Ovary (tissue), 9 donors: Measurements from ENCODE around the gene KCTD16. TPM values are rescaled to one million over a fixed set of nuclear protein-coding genes. Genes with fewer than 3 reads are reported as not detected.

Experiments used
- DNase-seq, 5 donors: peaks; one replicate each; pipeline ENCODE4 v3.0.0-alpha.2; 2019 to 2020
- H3K27ac ChIP-seq, 2 donors: fragments of 200-600 bp; one replicate each; pipeline versions ENCODE4 v1.5.1 to v1.8.0; 2019 to 2022
- H3K27me3 ChIP-seq: fragments of 200-600 bp; one replicate; pipeline ENCODE4 v1.8.0; 2022
- H3K36me3 ChIP-seq: fragments of 200-600 bp; sonication (generic); one replicate; pipeline ENCODE4 v1.5.1; 2019
- H3K4me1 ChIP-seq: one replicate; pipeline ENCODE4 v1.8.1; 2013; ENCODE audit warnings: mild to moderate bottlenecking, moderate library complexity; ENCODE audit not compliant: insufficient read depth
- H3K4me3 ChIP-seq: fragments of 200-600 bp; sonication (generic); one replicate; pipeline ENCODE4 v1.5.1; 2017
- H3K9me3 ChIP-seq, 2 donors: fragments of 200-600 bp in 1 of 2; sonication (generic) in 1 of 2; one replicate each; pipeline versions ENCODE4 v1.5.1 to v1.8.1; 2013 to 2019; ENCODE audit warnings: mild to moderate bottlenecking in 1 of 2, moderate library complexity in 1 of 2
- EP300 ChIP-seq: sonication (generic); formaldehyde crosslinking; IDR thresholded peaks from one replicate; pipeline ENCODE4 v1.6.1; 2017; ENCODE audit warnings: antibody characterized with exemption
- POLR2A ChIP-seq: fragments of 450-650 bp; IDR thresholded peaks from one replicate; pipeline ENCODE4 v1.6.1; 2017; ENCODE audit warnings: antibody characterized with exemption, mild to moderate bottlenecking, moderate library complexity
- WGBS, 3 donors: extraction: QIAGEN DNeasy Blood & Tissue Kit in 1 of 3; methylation state at CpG; one replicate each; pipeline versions ENCODE4 v1.1.5 to v1.1.7; 2013 to 2017; 5-methylcytosine and 5-hydroxymethylcytosine counted together
- intact Hi-C, 4 donors: fragments of 100-400 bp; cut with DNase I; formaldehyde crosslinking; loops; one replicate each; pipeline versions ENCODE4 v1.11.0 to v1.15.1; 2022 to 2023
- polyA plus RNA-seq, 2 donors: library from polyadenylated mRNA; stranded (reverse); fragments of 200-250 nt in 1 of 2; fragments of 350-450 nt in 1 of 2; fragmentation: Illumina TruSeq in 1 of 2; extraction: RNeasy Lipid Tissue Mini Kit (QIAGEN cat#74804) in 1 of 2; gene quantifications; one replicate each; pipeline ENCODE4 v1.2.3, GENCODE V29; 2013 to 2014
- total RNA-seq, 7 donors: library from RNA; depleted of rRNA in 2 of 7; stranded (reverse); fragments of >200 nt in 2 of 7; fragmentation: NEBNext Ultra II Directional in 3 of 7; extraction: Animal tissue kit (Norgen Biotek cat#: 25700) in 3 of 7; gene quantifications; one replicate each; pipeline versions ENCODE4 v1.1.0 to v1.2.4, GENCODE V29; 2016 to 2023
- TF ChIP-seq, protein P1 (sequence below), 3 donors: fragments of 450-650 bp in 2 of 3; fragments of 200-600 bp in 1 of 3; IDR thresholded peaks; one replicate each; pipeline versions ENCODE4 v1.5.1 to v1.8.0; 2016 to 2022; ENCODE audit warnings: antibody characterized with exemption in 3 of 3, mild to moderate bottlenecking in 1 of 3
- donor health status: DM: no; HTN: no; CAD: no; lungs with moderate emphysema.
- donor health status: DM: no; HTN: no; CAD: no.
- donor health status: Bipolar disorder and iron deficiency.
- donor health status: DM: yes; HTN: yes; CAD: no.
- donor health status: DM: no; HTN: no; CAD: no.
- donor health status: DM: yes; HTN: yes; CAD: no.

Gene KCTD16
- total and polyA plus RNA-seq, 9 donors = under 0.01 to 0.46 (median 0.13) TPM; not detected in 1

DNA sequence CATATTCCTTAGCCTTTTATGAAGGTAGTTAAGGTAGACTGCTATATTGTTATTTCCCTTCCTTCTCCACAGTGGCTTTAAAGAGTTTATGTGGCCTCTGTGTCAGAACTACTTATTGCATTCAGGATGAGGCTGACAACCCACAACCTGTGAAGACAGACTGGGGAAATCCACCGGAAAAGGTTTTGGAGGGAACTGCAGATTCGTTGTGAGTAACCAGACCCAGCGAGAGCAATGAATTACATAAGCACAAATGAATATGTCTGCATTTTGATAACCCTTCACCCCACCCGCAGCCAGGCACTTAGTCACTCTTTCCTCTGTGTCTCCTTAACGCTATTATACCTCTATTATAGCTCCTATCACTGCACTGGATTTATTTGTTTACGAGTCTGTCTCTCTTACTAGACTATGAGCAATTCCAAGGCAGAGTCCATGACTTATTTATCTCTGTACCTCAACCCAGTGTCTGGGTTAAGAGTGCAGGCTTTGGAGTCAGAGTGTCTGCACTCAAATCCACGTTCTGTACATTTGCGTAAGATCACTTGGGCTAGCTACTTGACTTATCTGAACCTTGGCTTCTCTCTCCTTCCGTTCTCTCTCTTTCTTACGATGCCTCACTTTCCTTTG is 19.2 kb downstream of the KCTD16 start:
- no peak overlapping the region for H3K27ac ChIP-seq
- intact Hi-C loops = no loop called here
- H3K27me3 ChIP-seq = no peaks in the 10 kb centered on the region
- H3K9me3 ChIP-seq = no peaks in the 10 kb centered on the region
- no peak for DNase-seq
- H3K4me3 ChIP-seq = no peak overlapping the region
- no peaks in the 10 kb centered on the region for H3K4me1 ChIP-seq
- TF ChIP-seq EP300 (no peak), POLR2A (no peak)
- TF ChIP-seq, protein P1, sequence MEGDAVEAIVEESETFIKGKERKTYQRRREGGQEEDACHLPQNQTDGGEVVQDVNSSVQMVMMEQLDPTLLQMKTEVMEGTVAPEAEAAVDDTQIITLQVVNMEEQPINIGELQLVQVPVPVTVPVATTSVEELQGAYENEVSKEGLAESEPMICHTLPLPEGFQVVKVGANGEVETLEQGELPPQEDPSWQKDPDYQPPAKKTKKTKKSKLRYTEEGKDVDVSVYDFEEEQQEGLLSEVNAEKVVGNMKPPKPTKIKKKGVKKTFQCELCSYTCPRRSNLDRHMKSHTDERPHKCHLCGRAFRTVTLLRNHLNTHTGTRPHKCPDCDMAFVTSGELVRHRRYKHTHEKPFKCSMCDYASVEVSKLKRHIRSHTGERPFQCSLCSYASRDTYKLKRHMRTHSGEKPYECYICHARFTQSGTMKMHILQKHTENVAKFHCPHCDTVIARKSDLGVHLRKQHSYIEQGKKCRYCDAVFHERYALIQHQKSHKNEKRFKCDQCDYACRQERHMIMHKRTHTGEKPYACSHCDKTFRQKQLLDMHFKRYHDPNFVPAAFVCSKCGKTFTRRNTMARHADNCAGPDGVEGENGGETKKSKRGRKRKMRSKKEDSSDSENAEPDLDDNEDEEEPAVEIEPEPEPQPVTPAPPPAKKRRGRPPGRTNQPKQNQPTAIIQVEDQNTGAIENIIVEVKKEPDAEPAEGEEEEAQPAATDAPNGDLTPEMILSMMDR (IDR thresholded peaks at IDR 0.05) = no peak
- 46 to 49% (median 48%) methylated on average over 10 of the region's 10 CpGs for WGBS, 3 donors
- H3K36me3 ChIP-seq = no peaks in the 10 kb centered on the region

DNA sequence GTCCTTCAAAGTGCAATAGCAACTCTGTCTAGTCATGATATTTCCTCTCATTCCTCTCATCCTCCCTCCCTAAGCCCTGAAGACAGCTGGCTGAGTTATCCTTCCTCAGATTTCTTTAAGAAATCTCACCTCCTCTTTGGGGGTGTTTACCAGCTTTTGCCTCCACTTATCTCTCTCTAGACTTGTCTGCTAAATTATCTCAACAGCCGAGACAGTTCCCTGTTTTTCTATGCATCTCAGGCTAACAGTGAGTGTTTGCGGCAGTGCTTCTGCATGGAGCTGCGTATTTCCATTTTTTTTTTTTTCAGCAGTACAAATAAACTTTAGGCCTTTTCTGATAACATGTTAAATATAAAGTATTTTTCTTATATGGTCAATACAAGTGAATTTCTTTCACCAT is 20.9 kb downstream of the KCTD16 start:
- Histone ChIP-seq H3K4me1 (no peaks in the 10 kb centered on the region), H3K27me3 (no peaks in the 10 kb centered on the region), H3K4me3 (no peak overlapping the region), H3K36me3 (no peaks in the 10 kb centered on the region), H3K27ac (no peak overlapping the region), H3K9me3 (no peaks in the 10 kb centered on the region)
- DNase-seq = no peak
- no peak for TF ChIP-seq POLR2A
- TF ChIP-seq, protein P1 (IDR thresholded peaks at IDR 0.05) = no peak
- no peak for TF ChIP-seq EP300
- intact Hi-C loops = no loop called here
- WGBS, 3 donors = 78 to 79% (median 78%) methylated on average over 3 of the region's 3 CpGs

DNA sequence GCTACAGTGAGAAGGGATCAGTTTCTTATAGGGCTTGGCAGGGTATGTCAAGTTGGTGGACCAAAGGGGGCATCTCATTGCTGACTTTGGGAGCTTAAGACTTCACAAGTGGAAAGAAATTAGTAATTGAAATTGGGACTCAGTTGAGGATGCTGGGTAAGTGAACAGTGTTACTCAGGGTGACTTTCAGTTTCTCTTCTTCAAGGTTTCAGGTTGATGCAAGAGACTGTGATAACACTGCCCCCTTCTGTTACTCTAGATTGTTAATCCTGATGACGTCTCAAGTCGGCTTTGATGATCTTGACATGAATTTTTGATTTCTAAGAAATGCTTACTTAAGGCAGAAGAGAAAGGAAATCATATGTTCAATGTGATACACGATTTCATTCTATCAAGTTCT is 21.3 kb downstream of the KCTD16 start:
- 18 to 19% (median 19%) methylated on average over 3 of the region's 3 CpGs for WGBS, 3 donors
- Histone ChIP-seq H3K4me3 (no peak overlapping the region), H3K4me1 (no peaks in the 10 kb centered on the region), H3K27me3 (no peaks in the 10 kb centered on the region), H3K36me3 (no peaks in the 10 kb centered on the region), H3K9me3 (no peaks in the 10 kb centered on the region), H3K27ac (no peak overlapping the region)
- intact Hi-C loops = no loop called here
- TF ChIP-seq, protein P1 (IDR thresholded peaks at IDR 0.05) = no peak
- TF ChIP-seq EP300 = no peak
- no peak for TF ChIP-seq POLR2A
- DNase-seq = no peak

DNA sequence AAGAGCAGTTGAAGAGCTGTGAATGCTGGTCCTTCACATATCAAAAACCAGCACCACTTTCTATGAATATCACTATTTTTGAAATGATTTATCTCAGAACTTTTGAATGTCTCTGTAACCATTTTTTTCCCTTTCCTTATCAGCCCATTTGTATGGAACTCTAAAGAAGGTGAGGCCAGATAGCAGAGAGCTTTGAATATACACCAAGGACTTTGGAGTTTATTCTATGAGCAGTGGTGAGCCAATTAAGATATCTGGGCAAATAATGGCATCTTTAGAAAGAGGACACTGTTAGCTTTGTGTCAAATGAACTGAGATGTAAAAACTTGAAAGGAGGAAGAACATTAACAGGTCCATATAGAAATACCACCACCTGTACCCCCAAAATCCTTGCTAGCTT is 22.0 kb downstream of the KCTD16 start:
- intact Hi-C loops = no loop called here
- Histone ChIP-seq H3K27ac (no peak overlapping the region), H3K9me3 (no peaks in the 10 kb centered on the region), H3K4me1 (no peaks in the 10 kb centered on the region), H3K36me3 (no peaks in the 10 kb centered on the region), H3K27me3 (no peaks in the 10 kb centered on the region), H3K4me3 (no peak overlapping the region)
- DNase-seq = no peak
- TF ChIP-seq, protein P1 (IDR thresholded peaks at IDR 0.05) = no peak
- TF ChIP-seq POLR2A = no peak
- no peak for TF ChIP-seq EP300
